ENCODE data around the gene WDR62.
A peak's percentile ranks its signal among the peaks of the same experiment; 100 is the strongest.

Gene WDR62

GRCh38 chr19:36142046-36142445 lies 87.3 kb downstream of the WDR62 start:
- H3K27ac ChIP-seq: peak overlapping the region; percentile 98
- no peak for DNase-seq (ENCODE audit: low spot score)
- TF ChIP-seq CTCF (conservative IDR thresholded peaks at IDR 0.05; ENCODE audit: low read depth): no peak
- POLR2A ChIA-PET (ENCODE audit: low non-redundant PET): no interaction called here
- CTCF ChIA-PET: interaction anchor here (0.7 to 0.9 kb wide), 2 partner anchors 14 to 434 kb away, joined by 4 to 5 read pairs; no protein-coding TSS in a partner anchor

GRCh38 chr19:36142496-36142895 lies 87.8 kb downstream of the WDR62 start:
- ChIA-PET POLR2A (ENCODE audit: low non-redundant PET) (no interaction called here), CTCF (interaction anchor here (0.7 to 0.9 kb wide), 2 partner anchors 15 to 435 kb away, joined by 4 to 5 read pairs; no protein-coding TSS in a partner anchor)
- DNase-seq (ENCODE audit: low spot score): no peak
- H3K27ac ChIP-seq: peak overlapping the region; percentile 98
- TF ChIP-seq CTCF (conservative IDR thresholded peaks at IDR 0.05; ENCODE audit: low read depth): no peak

GRCh38 chr19:36144624-36145023 lies 89.9 kb downstream of the WDR62 start:
- H3K27ac ChIP-seq: no peak overlapping the region
- DNase-seq (ENCODE audit: low spot score): no peak
- POLR2A ChIA-PET (ENCODE audit: low non-redundant PET): no interaction called here
- no peak for TF ChIP-seq CTCF (conservative IDR thresholded peaks at IDR 0.05; ENCODE audit: low read depth)
- CTCF ChIA-PET: interaction anchor here (0.6 to 1.0 kb wide), 2 partner anchors 17 to 137 kb away, joined by 4 to 6 read pairs; no protein-coding TSS in a partner anchor

GRCh38 chr19:36149673-36150406 lies 95.1 kb downstream of the WDR62 start:
- no peak for TF ChIP-seq CTCF (conservative IDR thresholded peaks at IDR 0.05; ENCODE audit: low read depth)
- POLR2A ChIA-PET (ENCODE audit: low non-redundant PET): no interaction called here
- DNase-seq (ENCODE audit: low spot score): peak; percentile 79
- H3K27ac ChIP-seq: peak overlapping the region; percentile 84
- CTCF ChIA-PET: interaction anchor here (0.6 to 1.2 kb wide), 2 partner anchors 17 to 22 kb away, joined by 3 to 6 read pairs; no protein-coding TSS in a partner anchor

- TF ChIP-seq CTCF (conservative IDR thresholded peaks at IDR 0.05; ENCODE audit: low read depth): no peak
- ChIA-PET POLR2A (ENCODE audit: low non-redundant PET) (no interaction called here), CTCF (no interaction called here)
- H3K27ac ChIP-seq: peak overlapping the region; percentile 84
- no peak for DNase-seq (ENCODE audit: low spot score)
Observed at GRCh38 chr19:36150586-36150985, 95.9 kb downstream of the WDR62 start.

GRCh38 chr19:36151144-36152018 lies 96.7 kb downstream of the WDR62 start:
- TF ChIP-seq CTCF (conservative IDR thresholded peaks at IDR 0.05; ENCODE audit: low read depth): no peak
- H3K27ac ChIP-seq: peak overlapping the region; percentile 84
- CTCF ChIA-PET: interaction anchor here (0.6 kb wide), 2 partner anchors 15 to 71 kb away, joined by 3 read pairs; no protein-coding TSS in a partner anchor
- POLR2A ChIA-PET (ENCODE audit: low non-redundant PET): no interaction called here
- no peak for DNase-seq (ENCODE audit: low spot score)
